GM12878 (cell line): ENCODE results near the gene PAIP2. TPM values are rescaled to one million over a fixed set of nuclear protein-coding genes. Genes with fewer than 3 reads are reported as not detected.

Experiments
- CBX3 ChIP-seq: fragments of 200-600 bp; sonication (generic); IDR thresholded peaks from 2 replicates; pipeline ENCODE4 v1.6.1; 2016; ENCODE audit warnings: low read depth, borderline replicate concordance
- CEBPZ ChIP-seq: fragments of 150-350 bp; IDR thresholded peaks from 2 replicates; pipeline ENCODE4 v1.6.1; 2016; ENCODE audit warnings: low read depth, low read length
- CREM ChIP-seq: IDR thresholded peaks from 2 replicates; pipeline ENCODE4 v1.6.1; 2014; ENCODE audit warnings: antibody characterized with exemption, low read depth
- ETV6 ChIP-seq, 2 experiments: fragments of 450-650 bp in 1 of 2; IDR thresholded peaks in 1 of 2; conservative IDR thresholded peaks in 1 of 2; 2 replicates each; pipeline ENCODE4 v1.6.1; 2014; ENCODE audit warnings: antibody characterized with exemption in 1 of 2, borderline replicate concordance in 1 of 2, low read depth in 1 of 2, mild to moderate bottlenecking in 1 of 2, moderate library complexity in 1 of 2
- HDAC2 ChIP-seq: fragments of 200-600 bp; sonication (generic); IDR thresholded peaks from 2 replicates; pipeline ENCODE4 v1.6.1; 2017
- IKZF2 ChIP-seq, 2 experiments: fragments of 450-650 bp; IDR thresholded peaks; 2 replicates each; pipeline ENCODE4 v1.6.1; 2017; ENCODE audit warnings: mild to moderate bottlenecking in 2 of 2, moderate library complexity in 2 of 2
- PAX5 ChIP-seq: IDR thresholded peaks from 2 replicates; pipeline ENCODE4 v1.6.1; 2011; ENCODE audit warnings: low read depth, low read length, borderline replicate concordance
- RFX5 ChIP-seq: IDR thresholded peaks from 2 replicates; pipeline ENCODE4 v1.6.1; 2011; ENCODE audit warnings: low read depth, low read length, improper control_type of control experiment
- RUNX3 ChIP-seq: IDR thresholded peaks from 2 replicates; pipeline ENCODE4 v1.6.1; 2012; ENCODE audit warnings: low read length, inconsistent platforms
- SPI1 ChIP-seq: IDR thresholded peaks from 2 replicates; pipeline ENCODE4 v1.6.1; 2011; ENCODE audit warnings: low read depth, mild to moderate bottlenecking, low read length, moderate library complexity, borderline replicate concordance; ENCODE audit not compliant: insufficient read depth
- ZBTB11 ChIP-seq: fragments of 450-650 bp; formaldehyde crosslinking; IDR thresholded peaks from 2 replicates; pipeline ENCODE4 v1.5.0; 2022; ENCODE audit warnings: mild to moderate bottlenecking, missing genetic modification characterization
- ZBTB4 ChIP-seq: fragments of 450-650 bp; formaldehyde crosslinking; IDR thresholded peaks from 2 replicates; pipeline ENCODE4 v1.4.0; 2022; ENCODE audit warnings: mild to moderate bottlenecking, moderate library complexity
- ZBTB40 ChIP-seq: fragments of 450-650 bp; IDR thresholded peaks from 2 replicates; pipeline ENCODE4 v1.6.1; 2016; ENCODE audit warnings: mild to moderate bottlenecking, moderate library complexity, borderline replicate concordance
- ZSCAN29 ChIP-seq: fragments of 450-650 bp; IDR thresholded peaks from 2 replicates; pipeline ENCODE4 v1.6.1; 2017; ENCODE audit warnings: mild to moderate bottlenecking, moderate library complexity
- polyA plus RNA-seq, 11 experiments: library from polyadenylated mRNA; depleted of rRNA in 4 of 11; unstranded in 6 of 11; stranded (reverse) in 5 of 11; fragments of >200 nt; fragmentation: Nextera tagmentation in 4 of 11; fragmentation: Illumina TruSeq in 1 of 11; extraction: Ambion mirVana in 4 of 11; extraction: Trizol in 1 of 11; gene quantifications; 1 replicate in 1 of 11; 2 replicates in 10 of 11; pipeline versions ENCODE4 v1.2.1 to v1.2.3, GENCODE V29; 2011 to 2016; ENCODE audit warnings: inconsistent platforms in 2 of 11, missing spikeins in 2 of 11, low read depth in 1 of 11
- total RNA-seq, 4 experiments: library from RNA; depleted of rRNA in 3 of 4; stranded (reverse); fragments of >200 nt in 3 of 4; fragmentation: Illumina TruSeq in 1 of 4; extraction: Trizol in 1 of 4; gene quantifications; 2 replicates each; pipeline versions ENCODE4 v1.2.1 to v1.2.3, GENCODE V29; 2013 to 2021

The PAIP2 gene
- total and polyA plus RNA-seq, 10 of the 15 experiments (the other 5 are each of a cell fraction or from before 2014, with no cell fraction given): 49.9 to 154 (median 102) TPM

- TF ChIP-seq ZBTB40 (no peak), HDAC2 (no peak), RUNX3 (peak; percentile 83), CBX3 (no peak), ZBTB4 (CRISPR knock-in tag) (no peak), ZSCAN29 (no peak), ETV6 (conservative IDR thresholded peaks at IDR 0.05 in 1 of 2, IDR thresholded peaks at IDR 0.05 in 1 of 2; ENCODE audit: borderline replicate concordance in 1 of 2, low read depth in 1 of 2) (no peak), IKZF2 (IDR thresholded peaks at IDR 0.05) (peak in 1 of 2 experiments; percentile 4; a peak in 1 of 4 replicates), PAX5 (peak; percentile 64; the same call in 1 of the 2 replicates), CREM (peak; percentile 60; the same call in 1 of the 2 replicates), RFX5 (no peak), SPI1 (no peak), ZBTB11 (0 out of 2 replicates have a peak, but pooled peaks have one; percentile 16), CEBPZ (no peak)
These were observed 47.9 kb upstream of the PAIP2 start, which contains the start of gene MATR3 (continued) for GRCh38 chr5:139293507-139294373.
